T-helper 2 cell treated with Interferon-gamma antibody and Interleukin-4, amounts not matched to agents 5 μg/mL and 100 μg/mL, for 36 hours (primary cell): ENCODE data around the gene TSBP1.
"Not testable (repeated sequence)": the region's sequence is repeated elsewhere in the genome, so short reads cannot be mapped to it uniquely, and the experiment has no call there.

ENCODE experiments used
- DNase-seq: peaks from one replicate; pipeline ENCODE4 v3.0.0; 2021; ENCODE audit warnings: low spot score
- H3K27ac Mint-ChIP-seq: one replicate; pipeline ENCODE4 v1.8.0; 2021; ENCODE audit warnings: mild to moderate bottlenecking, mixed read lengths
- H3K27me3 Mint-ChIP-seq: one replicate; pipeline ENCODE4 v1.8.0; 2021; ENCODE audit warnings: low read depth, mixed read lengths
- H3K36me3 Mint-ChIP-seq: one replicate; pipeline ENCODE4 v1.8.0; 2021; ENCODE audit warnings: low read depth, mixed read lengths
- H3K4me1 Mint-ChIP-seq: one replicate; pipeline ENCODE4 v1.8.0; 2021; ENCODE audit warnings: low read depth, mixed read lengths
- H3K4me3 Mint-ChIP-seq: one replicate; pipeline ENCODE4 v1.8.0; 2022; ENCODE audit warnings: mild to moderate bottlenecking, moderate library complexity, mixed read lengths
- H3K9me3 Mint-ChIP-seq: one replicate; pipeline ENCODE4 v1.8.0; 2021; ENCODE audit warnings: mixed read lengths

Gene TSBP1

DNA sequence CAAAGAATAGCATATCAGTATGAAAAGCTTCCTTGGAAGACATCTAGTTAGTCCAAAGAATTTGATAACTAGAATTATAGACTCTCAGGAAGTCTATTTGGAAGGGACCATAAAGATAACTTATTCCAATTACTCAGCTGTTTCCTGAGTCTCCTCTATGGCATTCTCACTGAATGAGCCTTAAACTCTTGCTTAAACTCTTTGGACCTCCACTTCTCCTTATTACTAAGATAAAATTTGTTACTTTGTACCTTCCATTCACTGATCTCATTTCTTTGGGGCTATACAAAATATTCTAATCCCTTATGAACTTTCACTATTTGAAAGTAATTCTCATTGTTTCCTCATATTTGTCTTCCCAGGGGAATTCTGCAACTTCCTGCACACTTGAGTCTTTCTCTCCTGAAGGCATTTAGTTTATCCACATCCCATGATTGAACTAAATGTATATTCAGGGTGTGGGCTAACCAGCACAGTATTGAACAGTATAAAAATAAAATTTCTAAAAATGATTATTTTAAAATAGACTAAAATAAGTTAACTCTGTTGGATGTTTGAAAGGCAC, 80.7 kb downstream of the TSBP1 start:
- no peak overlapping the region for H3K4me3 Mint-ChIP-seq
- no peak for DNase-seq
- no peaks in the 10 kb centered on the region for H3K4me1 Mint-ChIP-seq
- no peak overlapping the region for H3K27ac Mint-ChIP-seq
- H3K9me3 Mint-ChIP-seq = no peaks in the 10 kb centered on the region
- H3K27me3 Mint-ChIP-seq = peaks cover 58% of the 10 kb centered on the region
- H3K36me3 Mint-ChIP-seq = no peaks in the 10 kb centered on the region

DNA sequence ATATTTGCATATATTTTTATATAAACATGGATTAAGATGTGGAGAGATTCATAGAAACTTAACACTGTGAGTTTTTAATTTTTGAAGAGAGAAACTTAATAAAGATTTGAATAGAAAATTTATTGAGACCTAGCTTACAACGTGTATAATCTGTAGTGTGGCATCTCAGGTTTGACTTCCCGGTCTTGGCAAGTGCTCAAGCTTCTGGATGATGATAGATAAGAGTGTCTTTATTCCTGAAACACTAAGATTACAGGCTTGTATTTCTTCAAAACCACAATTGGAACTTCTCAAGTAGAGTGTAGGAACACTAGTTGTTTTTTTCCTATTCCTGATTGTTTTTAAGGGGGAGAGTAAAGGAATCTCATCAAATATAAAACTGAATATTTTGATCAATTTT, 83.3 kb downstream of the TSBP1 start:
- no peaks in the 10 kb centered on the region for H3K9me3 Mint-ChIP-seq
- H3K27me3 Mint-ChIP-seq = peaks cover 62% of the 10 kb centered on the region
- no peaks in the 10 kb centered on the region for H3K4me1 Mint-ChIP-seq
- no peak overlapping the region for H3K27ac Mint-ChIP-seq
- no peak overlapping the region for H3K4me3 Mint-ChIP-seq
- no peaks in the 10 kb centered on the region for H3K36me3 Mint-ChIP-seq
- no peak for DNase-seq

DNA sequence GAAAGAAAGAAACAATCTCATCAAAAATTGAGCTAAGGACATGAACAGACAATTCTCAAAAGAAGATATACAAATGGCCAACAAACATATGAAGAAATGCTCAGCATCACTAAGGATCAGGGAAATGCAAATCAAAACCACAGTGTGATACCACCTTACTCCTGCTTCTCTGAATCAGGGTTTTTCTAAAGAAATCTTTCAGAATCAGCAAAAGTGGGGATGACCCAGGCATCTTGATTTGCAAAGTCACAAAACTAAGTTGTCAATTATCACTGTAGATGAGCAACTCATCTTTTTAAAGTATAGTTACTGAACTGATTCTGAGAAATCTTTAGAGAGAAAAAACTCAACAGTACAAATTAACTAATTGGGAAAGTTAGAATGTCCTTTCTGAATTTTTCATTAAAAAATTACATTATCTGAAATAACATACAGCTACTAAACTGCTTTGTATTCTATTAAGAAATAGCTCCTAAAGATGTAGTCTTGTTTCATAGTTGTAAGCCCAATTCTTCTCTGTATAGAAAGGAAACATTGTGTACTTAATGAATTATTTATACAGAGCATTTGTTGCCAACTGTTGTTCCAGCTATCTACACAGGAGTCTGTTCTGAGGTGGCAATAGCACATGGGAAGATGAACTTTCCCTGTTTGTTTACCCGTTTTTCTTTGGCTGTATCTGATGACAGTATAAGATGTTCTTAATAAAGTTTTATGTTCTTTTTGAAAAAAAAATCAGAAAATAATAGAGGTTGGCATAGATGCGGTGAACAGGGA, 97.7 kb downstream of the TSBP1 start:
- not testable (repeated sequence) for H3K27ac Mint-ChIP-seq, H3K36me3 Mint-ChIP-seq

GRCh38 chr6:32271429-32271828, 100.3 kb downstream of the TSBP1 start:
- peak overlapping the region; percentile 35 for H3K4me3 Mint-ChIP-seq

More for the DNA sequence above, 97.7 kb downstream of the TSBP1 start:
- not testable (repeated sequence) for DNase-seq, H3K9me3 Mint-ChIP-seq, H3K4me3 Mint-ChIP-seq
- peaks cover 25% of the 10 kb centered on the region for H3K4me1 Mint-ChIP-seq
- H3K27me3 Mint-ChIP-seq = peaks cover 28% of the 10 kb centered on the region

GRCh38 chr6:32268459-32268858, 103.2 kb downstream of the TSBP1 start:
- H3K4me3 Mint-ChIP-seq, H3K27ac Mint-ChIP-seq, H3K36me3 Mint-ChIP-seq, DNase-seq, H3K9me3 Mint-ChIP-seq: not testable (repeated sequence)
- peaks cover 16% of the 10 kb centered on the region for H3K27me3 Mint-ChIP-seq
- peaks cover 23% of the 10 kb centered on the region for H3K4me1 Mint-ChIP-seq

More at GRCh38 chr6:32271429-32271828, 100.3 kb downstream of the TSBP1 start:
- Mint-ChIP-seq H3K9me3 (no peaks in the 10 kb centered on the region), H3K36me3 (no peaks in the 10 kb centered on the region), H3K27ac (peak overlapping the region; percentile 4), H3K27me3 (peaks cover 16% of the 10 kb centered on the region), H3K4me1 (peaks cover 25% of the 10 kb centered on the region)
- no peak for DNase-seq

DNA sequence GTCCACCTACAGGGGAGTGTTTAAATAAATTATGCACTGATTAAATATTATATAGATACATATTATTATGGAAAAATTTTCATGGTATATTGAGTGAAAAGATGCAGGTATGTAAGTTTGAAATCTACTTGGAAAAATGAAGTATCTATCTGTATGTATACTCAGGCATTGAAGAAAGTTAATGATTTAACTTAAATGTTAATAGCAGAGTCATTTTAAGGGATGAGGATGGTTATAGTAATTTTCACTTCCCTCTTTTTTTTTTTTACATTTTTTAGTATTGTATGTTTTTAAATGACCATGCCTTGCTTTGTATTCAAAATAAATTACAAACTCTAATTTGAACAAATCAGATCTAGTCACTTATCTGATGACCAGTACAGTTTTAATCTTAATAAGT, 104.7 kb downstream of the TSBP1 start:
- H3K4me3 Mint-ChIP-seq = no peak overlapping the region
- H3K36me3 Mint-ChIP-seq = no peaks in the 10 kb centered on the region
- H3K27me3 Mint-ChIP-seq = peaks cover 9% of the 10 kb centered on the region
- DNase-seq = no peak
- H3K27ac Mint-ChIP-seq = no peak overlapping the region
- H3K4me1 Mint-ChIP-seq = peaks cover 11% of the 10 kb centered on the region
- no peaks in the 10 kb centered on the region for H3K9me3 Mint-ChIP-seq

- not testable (repeated sequence) for H3K36me3 Mint-ChIP-seq, H3K4me3 Mint-ChIP-seq, DNase-seq, H3K9me3 Mint-ChIP-seq, H3K27ac Mint-ChIP-seq
- Mint-ChIP-seq H3K27me3 (peaks cover 59% of the 10 kb centered on the region), H3K4me1 (peaks cover 13% of the 10 kb centered on the region)
These were observed 114.4 kb downstream of the TSBP1 start for GRCh38 chr6:32257262-32257661.

DNA sequence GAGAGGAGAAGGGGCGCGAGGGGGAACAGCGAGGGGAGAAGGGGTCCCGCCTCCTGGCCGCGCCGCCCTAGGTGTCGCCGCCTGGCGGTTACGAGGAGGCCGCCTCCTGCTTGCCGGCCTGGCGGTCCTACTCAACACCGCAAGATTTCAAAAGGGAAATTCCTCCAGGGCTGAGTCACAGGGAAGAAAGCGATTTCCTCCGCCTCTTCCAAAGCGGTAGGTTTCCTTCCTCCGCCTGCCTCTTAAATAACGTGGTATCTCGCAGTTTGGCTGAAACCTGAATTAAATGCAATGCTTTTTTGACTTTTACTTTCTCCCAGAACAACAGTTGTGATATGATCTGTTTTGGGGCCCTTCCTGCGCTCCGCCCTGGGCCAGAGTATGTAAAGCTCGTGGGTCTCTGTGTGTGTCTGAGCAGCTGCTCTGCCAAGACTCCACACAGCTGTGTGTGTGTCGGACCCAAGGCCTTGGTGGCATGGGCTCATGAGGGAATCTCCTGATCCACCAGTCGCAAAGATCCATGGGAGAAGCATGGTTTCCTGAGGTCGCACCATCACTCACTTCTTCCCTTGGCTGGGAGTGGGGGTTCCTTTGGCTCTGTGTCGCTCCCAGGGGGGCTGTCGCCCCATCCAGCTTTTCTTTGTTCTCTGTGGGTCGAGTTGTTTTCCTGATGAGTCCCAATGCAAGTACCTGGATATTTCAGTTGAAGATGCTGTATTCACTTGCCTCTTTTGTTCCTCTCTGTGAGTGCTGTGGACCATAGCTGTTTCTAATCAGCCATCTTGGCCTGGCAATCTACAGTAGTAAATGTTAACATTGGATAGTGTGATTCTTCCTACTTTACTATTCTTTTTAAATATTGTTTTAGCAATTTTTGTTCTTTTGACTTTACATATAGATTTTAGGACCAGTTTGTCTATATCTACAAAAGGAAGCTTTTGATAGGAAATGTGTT, 116.2 kb downstream of the TSBP1 start:
- Mint-ChIP-seq H3K27me3 (peaks cover 56% of the 10 kb centered on the region), H3K9me3 (no peaks in the 10 kb centered on the region), H3K27ac (peak overlapping the region; percentile 47), H3K4me3 (peak overlapping the region; percentile 49), H3K4me1 (peaks cover 15% of the 10 kb centered on the region), H3K36me3 (no peaks in the 10 kb centered on the region)
- DNase-seq = peak; percentile 83

DNA sequence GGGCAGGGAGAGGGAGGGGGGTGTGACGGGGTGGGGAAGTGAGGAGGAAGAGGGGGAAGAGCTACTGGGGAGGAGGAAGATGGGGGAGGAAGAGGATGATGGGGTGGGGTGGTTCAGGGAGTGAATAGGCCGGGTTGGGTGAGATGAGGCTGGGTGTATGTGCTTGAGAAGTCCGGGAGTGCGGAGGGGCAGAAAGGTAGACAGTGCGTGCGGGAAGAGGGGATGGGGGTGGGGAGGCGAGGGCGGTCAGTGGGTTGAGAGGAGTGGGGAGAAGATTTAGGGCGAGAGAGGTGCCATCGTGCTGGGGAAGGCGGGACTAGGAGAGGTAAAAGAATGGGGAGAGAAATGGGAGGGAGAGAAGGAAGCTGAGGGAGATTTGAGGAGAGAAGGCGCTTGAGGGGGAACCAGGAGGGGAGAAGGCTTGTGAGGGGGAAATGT, 116.9 kb downstream of the TSBP1 start:
- Mint-ChIP-seq H3K27ac (no peak overlapping the region), H3K4me3 (peak overlapping the region; percentile 49), H3K4me1 (peaks cover 15% of the 10 kb centered on the region), H3K9me3 (no peaks in the 10 kb centered on the region), H3K27me3 (peaks cover 49% of the 10 kb centered on the region), H3K36me3 (no peaks in the 10 kb centered on the region)
- DNase-seq = no peak

- no peaks in the 10 kb centered on the region for H3K36me3 Mint-ChIP-seq
- no peak overlapping the region for H3K27ac Mint-ChIP-seq
- peaks cover 28% of the 10 kb centered on the region for H3K27me3 Mint-ChIP-seq
- no peak overlapping the region for H3K4me3 Mint-ChIP-seq
- no peak for DNase-seq
- H3K9me3 Mint-ChIP-seq = no peaks in the 10 kb centered on the region
- peaks cover 15% of the 10 kb centered on the region for H3K4me1 Mint-ChIP-seq
These were observed 119.2 kb downstream of the TSBP1 start for GRCh38 chr6:32252331-32253009.

DNA sequence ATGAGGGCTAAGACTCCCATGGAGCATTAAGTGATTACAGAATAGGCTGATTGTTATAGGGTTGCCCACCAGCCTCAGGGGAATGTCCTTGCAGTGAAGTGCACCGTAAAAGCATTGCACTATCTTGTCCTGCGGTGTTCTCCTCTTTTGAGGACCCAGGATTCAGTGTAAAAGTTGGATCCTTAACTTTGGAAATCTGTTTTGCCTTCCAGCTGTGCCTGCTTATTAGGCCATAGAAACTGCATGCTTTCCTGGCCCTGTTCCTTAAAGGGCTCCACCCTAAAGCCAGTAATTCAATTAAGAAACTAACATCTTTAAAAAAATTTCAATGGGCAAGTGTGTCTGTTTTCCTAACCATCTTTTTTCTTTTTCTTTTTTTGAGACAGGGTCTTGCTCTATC, 122.4 kb downstream of the TSBP1 start:
- H3K27ac Mint-ChIP-seq = no peak overlapping the region
- no peaks in the 10 kb centered on the region for H3K9me3 Mint-ChIP-seq

DNA sequence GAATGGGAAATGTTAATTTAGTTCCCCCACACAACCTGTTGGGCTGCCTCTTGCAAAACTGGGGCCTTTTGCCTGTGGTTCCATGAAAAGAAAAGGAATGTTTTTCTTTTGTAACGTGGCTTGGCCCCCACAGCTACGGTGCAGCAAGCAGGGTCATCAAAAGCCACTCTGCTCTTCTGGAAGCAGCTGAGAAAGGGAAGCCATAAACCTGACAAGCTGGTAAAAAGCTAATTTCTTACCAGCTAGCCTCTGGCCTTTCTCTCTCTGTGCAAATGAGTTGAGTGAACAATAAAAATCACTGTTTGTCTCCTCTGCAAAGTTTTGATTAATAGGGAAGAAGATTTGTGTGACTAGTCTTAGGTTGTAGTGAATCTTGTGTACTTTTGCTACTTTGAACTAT, 124.3 kb downstream of the TSBP1 start:
- Mint-ChIP-seq H3K4me3 (no peak overlapping the region), H3K9me3 (no peaks in the 10 kb centered on the region)

More for the DNA sequence above, 122.4 kb downstream of the TSBP1 start:
- no peak for DNase-seq
- no peak overlapping the region for H3K4me3 Mint-ChIP-seq
- peaks cover 14% of the 10 kb centered on the region for H3K4me1 Mint-ChIP-seq
- H3K36me3 Mint-ChIP-seq = no peaks in the 10 kb centered on the region
- peaks cover 21% of the 10 kb centered on the region for H3K27me3 Mint-ChIP-seq

GRCh38 chr6:32244946-32245398, 126.7 kb downstream of the TSBP1 start:
- H3K4me3 Mint-ChIP-seq = peak overlapping the region; percentile 58
- H3K36me3 Mint-ChIP-seq = no peaks in the 10 kb centered on the region

More for the DNA sequence above, 124.3 kb downstream of the TSBP1 start:
- Mint-ChIP-seq H3K27me3 (peaks cover 16% of the 10 kb centered on the region), H3K4me1 (peaks cover 8% of the 10 kb centered on the region), H3K36me3 (no peaks in the 10 kb centered on the region), H3K27ac (no peak overlapping the region)
- DNase-seq = no peak

More at GRCh38 chr6:32244946-32245398, 126.7 kb downstream of the TSBP1 start:
- peak; percentile 50 for DNase-seq
- Mint-ChIP-seq H3K9me3 (no peaks in the 10 kb centered on the region), H3K4me1 (peaks cover 18% of the 10 kb centered on the region), H3K27me3 (peaks cover 16% of the 10 kb centered on the region), H3K27ac (peak overlapping the region; percentile 6)
